BE2C (cell line): Measurements from ENCODE around the gene PRR35. TPM values are rescaled to one million over a fixed set of nuclear protein-coding genes. Genes with fewer than 3 reads are reported as not detected.

Experiments
- DNase-seq: peaks from one replicate; pipeline ENCODE4 v3.0.0-alpha.2; 2020
- H3K27me3 ChIP-seq: fragments of 250-450 bp; sonication (Bioruptor Pico); 2 replicates; pipeline ENCODE4 v1.5.1; 2020; ENCODE audit warnings: mild to moderate bottlenecking
- H3K36me3 ChIP-seq: fragments of 250-450 bp; sonication (Bioruptor Pico); 2 replicates; pipeline ENCODE4 v1.5.1; 2020; ENCODE audit warnings: mild to moderate bottlenecking
- H3K4me1 ChIP-seq: fragments of 250-450 bp; sonication (Bioruptor Pico); 2 replicates; pipeline ENCODE4 v1.5.1; 2020
- H3K4me3 ChIP-seq: 2 replicates; pipeline ENCODE4 v1.5.1; 2011; ENCODE audit warnings: low read depth, low read length
- H3K9me3 ChIP-seq: fragments of 250-450 bp; sonication (Bioruptor Pico); 2 replicates; pipeline ENCODE4 v1.5.1; 2020
- CTCF ChIP-seq: IDR thresholded peaks from 2 replicates; pipeline ENCODE4 v1.5.1; 2012; ENCODE audit warnings: mild to moderate bottlenecking, low read depth, low read length
- polyA plus RNA-seq: library from polyadenylated mRNA; unstranded; fragments of >200 nt; gene quantifications from one replicate; pipeline ENCODE4 v1.2.1, GENCODE V29; 2012; ENCODE audit warnings: low read depth, missing spikeins; ENCODE audit not compliant: insufficient read length, insufficient read depth

The PRR35 gene
- 0.91 TPM for polyA plus RNA-seq

GRCh38 chr16:560204-560700, at the start of gene PRR35:
TSS of gene PRR35 (plus strand) at chr16:560394. CDS start at chr16:563295, 2,901 bp downstream.
- DNase-seq = no peak
- no peak for TF ChIP-seq CTCF
- Histone ChIP-seq H3K36me3 (no peaks in the 10 kb centered on the region), H3K4me1 (peaks cover 16% of the 10 kb centered on the region), H3K9me3 (no peaks in the 10 kb centered on the region), H3K4me3 (no peak within 1 kb of the TSS), H3K27me3 (peaks cover 25% of the 10 kb centered on the region)

GRCh38 chr16:512802-513201, 47.4 kb upstream of the PRR35 start:
- no peaks in the 10 kb centered on the region for H3K27me3 ChIP-seq

GRCh38 chr16:513950-514349, 46.2 kb upstream of the PRR35 start:
- Histone ChIP-seq H3K9me3 (no peaks in the 10 kb centered on the region), H3K4me3 (no peak overlapping the region), H3K36me3 (peaks cover 5% of the 10 kb centered on the region), H3K27me3 (no peaks in the 10 kb centered on the region), H3K4me1 (no peaks in the 10 kb centered on the region)
- DNase-seq = no peak
- TF ChIP-seq CTCF = no peak

More at GRCh38 chr16:512802-513201, 47.4 kb upstream of the PRR35 start:
- no peak for TF ChIP-seq CTCF
- H3K9me3 ChIP-seq = no peaks in the 10 kb centered on the region
- H3K36me3 ChIP-seq = 0 out of 2 replicates have a peak, but pooled peaks cover 3% of the 10 kb centered on the region
- no peak overlapping the region for H3K4me3 ChIP-seq
- no peak for DNase-seq
- no peaks in the 10 kb centered on the region for H3K4me1 ChIP-seq

GRCh38 chr16:515175-515938, 44.8 kb upstream of the PRR35 start:
- peaks cover 9% of the 10 kb centered on the region for H3K36me3 ChIP-seq
- DNase-seq = no peak
- no peak for TF ChIP-seq CTCF
- no peaks in the 10 kb centered on the region for H3K9me3 ChIP-seq
- no peak overlapping the region for H3K4me3 ChIP-seq
- H3K27me3 ChIP-seq = no peaks in the 10 kb centered on the region
- no peaks in the 10 kb centered on the region for H3K4me1 ChIP-seq

- no peak for TF ChIP-seq CTCF
- DNase-seq = no peak
- H3K4me1 ChIP-seq = no peaks in the 10 kb centered on the region
- H3K27me3 ChIP-seq = no peaks in the 10 kb centered on the region
- H3K4me3 ChIP-seq = no peak overlapping the region
- peaks cover 15% of the 10 kb centered on the region for H3K36me3 ChIP-seq
- no peaks in the 10 kb centered on the region for H3K9me3 ChIP-seq
Observed at GRCh38 chr16:515939-516226, 44.3 kb upstream of the PRR35 start.

GRCh38 chr16:516301-516700, 43.9 kb upstream of the PRR35 start:
- DNase-seq = no peak
- no peak for TF ChIP-seq CTCF

More at GRCh38 chr16:516301-516700, 43.9 kb upstream of the PRR35 start:
- no peaks in the 10 kb centered on the region for H3K27me3 ChIP-seq
- H3K4me1 ChIP-seq = no peaks in the 10 kb centered on the region
- H3K4me3 ChIP-seq = no peak overlapping the region
- peaks cover 15% of the 10 kb centered on the region for H3K36me3 ChIP-seq
- no peaks in the 10 kb centered on the region for H3K9me3 ChIP-seq
